ENCODE data around the gene SNX8. TPM values are rescaled to one million over a fixed set of nuclear protein-coding genes. Genes with fewer than 3 reads are reported as not detected.
"Not testable (repeated sequence)": the region's sequence is repeated elsewhere in the genome, so short reads cannot be mapped to it uniquely, and the experiment has no call there.

The SNX8 gene
- total RNA-seq, 1 experiment from 2014 or later = 31.2 TPM

DNA sequence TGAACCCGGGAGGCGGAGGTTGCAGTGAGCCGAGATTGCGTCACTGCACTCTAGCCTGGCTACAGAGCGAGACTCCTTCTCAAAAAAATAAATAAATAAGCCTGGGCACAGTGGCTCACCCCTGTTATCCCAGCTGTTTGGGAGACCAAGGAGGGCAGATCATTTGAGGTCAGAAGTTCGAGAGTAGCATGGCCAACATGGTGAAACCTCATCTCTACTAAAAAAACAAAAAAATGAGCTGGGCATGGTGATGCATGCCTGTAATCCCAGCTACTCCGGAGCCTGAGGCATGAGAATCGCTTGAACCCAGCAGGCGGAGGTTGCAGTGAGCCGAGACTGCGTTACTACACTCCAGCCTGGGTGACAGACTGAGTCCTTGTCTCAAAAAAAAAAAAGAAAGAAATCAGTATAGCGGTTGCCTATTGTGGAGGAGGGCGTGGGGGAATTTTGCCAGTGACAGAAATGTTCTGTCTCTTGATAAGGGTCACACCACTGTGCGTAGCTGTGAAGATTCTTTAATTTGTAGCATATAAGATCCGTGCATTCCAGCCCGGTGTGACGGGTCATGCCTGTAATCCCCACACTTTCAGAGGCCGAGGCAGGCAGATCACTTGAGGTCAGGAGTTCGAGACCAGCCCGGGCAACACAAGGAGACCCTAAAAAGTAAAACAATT lies 22.5 kb upstream of the SNX8 start:
- POLR2A ChIA-PET = no interaction called here
- Mint-ChIP-seq H3K4me1 (ENCODE audit: insufficient read depth, unreplicated experiment) (no peaks in the 10 kb centered on the region), H3K27me3 (ENCODE audit: insufficient read depth, unreplicated experiment) (no peaks in the 10 kb centered on the region), H3K4me3 (ENCODE audit: unreplicated experiment) (no peak overlapping the region), H3K27ac (ENCODE audit: low read depth, unreplicated experiment) (no peak overlapping the region), H3K9me3 (ENCODE audit: unreplicated experiment) (no peaks in the 10 kb centered on the region), H3K36me3 (ENCODE audit: insufficient read depth, unreplicated experiment) (peaks cover 7% of the 10 kb centered on the region)
- no peak for TF ChIP-seq CTCF (IDR thresholded peaks at IDR 0.05; ENCODE audit: unreplicated experiment)
- CTCF ChIA-PET = interaction anchor here (0.7 to 3.4 kb wide), 2 partner anchors 11 to 19 kb away, joined by 3 to 17 read pairs; no protein-coding TSS in a partner anchor
- no peak for DNase-seq (ENCODE audit: unreplicated experiment)
- intact Hi-C loops (cut with micrococcal nuclease) = no loop called here
- no TSS peak for BruUV-seq (replicated peaks)

GRCh38 chr7:2332606-2333231 lies 18.5 kb upstream of the SNX8 start:
- H3K36me3 Mint-ChIP-seq (ENCODE audit: insufficient read depth, unreplicated experiment); H3K4me1 Mint-ChIP-seq (ENCODE audit: insufficient read depth, unreplicated experiment); H3K27me3 Mint-ChIP-seq (ENCODE audit: insufficient read depth, unreplicated experiment); DNase-seq (ENCODE audit: unreplicated experiment); BruUV-seq (replicated peaks); H3K27ac Mint-ChIP-seq (ENCODE audit: low read depth, unreplicated experiment); H3K4me3 Mint-ChIP-seq (ENCODE audit: unreplicated experiment); POLR2A ChIA-PET; intact Hi-C loops (cut with micrococcal nuclease); H3K9me3 Mint-ChIP-seq (ENCODE audit: unreplicated experiment): not testable (repeated sequence)
- CTCF ChIA-PET = interaction anchor here (1.5 kb wide), 1 partner anchor 15 kb away, joined by 3 read pairs; no protein-coding TSS in a partner anchor

DNA sequence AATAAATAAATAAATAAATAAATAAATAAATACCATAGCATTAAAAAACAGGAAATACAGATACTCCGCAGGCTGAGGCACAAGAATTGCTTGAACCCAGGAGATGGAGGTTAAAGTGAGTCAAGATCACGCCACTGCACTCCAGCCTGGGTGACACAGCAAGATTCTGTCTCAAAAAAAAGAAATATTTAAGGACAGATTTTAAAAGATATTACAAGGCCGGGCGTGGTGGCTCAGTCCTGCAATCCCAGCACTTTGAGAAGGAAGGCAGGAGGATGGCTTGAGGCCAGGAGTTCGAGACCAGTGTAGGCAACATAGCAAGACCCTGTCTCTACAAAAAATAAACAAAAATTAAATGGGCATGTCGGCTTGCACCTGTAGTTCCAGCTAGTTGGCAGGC lies 17.5 kb upstream of the SNX8 start:
- H3K36me3 Mint-ChIP-seq (ENCODE audit: insufficient read depth, unreplicated experiment) = peaks cover 7% of the 10 kb centered on the region
- H3K4me3 Mint-ChIP-seq (ENCODE audit: unreplicated experiment) = no peak overlapping the region
- no peaks in the 10 kb centered on the region for H3K4me1 Mint-ChIP-seq (ENCODE audit: insufficient read depth, unreplicated experiment)
- no peak overlapping the region for H3K27ac Mint-ChIP-seq (ENCODE audit: low read depth, unreplicated experiment)
- no peaks in the 10 kb centered on the region for H3K9me3 Mint-ChIP-seq (ENCODE audit: unreplicated experiment)
- TF ChIP-seq CTCF (IDR thresholded peaks at IDR 0.05; ENCODE audit: unreplicated experiment) = no peak
- POLR2A ChIA-PET = interaction anchor here (0.6 to 1.1 kb wide), 2 partner anchors 12 to 18 kb away, joined by 3 read pairs; no protein-coding TSS in a partner anchor
- H3K27me3 Mint-ChIP-seq (ENCODE audit: insufficient read depth, unreplicated experiment) = no peaks in the 10 kb centered on the region
- BruUV-seq (replicated peaks) = no TSS peak
- intact Hi-C loops (cut with micrococcal nuclease) = no loop called here
- DNase-seq (ENCODE audit: unreplicated experiment) = no peak
- CTCF ChIA-PET = interaction anchor here (1.5 kb wide), 1 partner anchor 16 kb away, joined by 3 read pairs; no protein-coding TSS in a partner anchor

- H3K27me3 Mint-ChIP-seq (ENCODE audit: insufficient read depth, unreplicated experiment) = no peaks in the 10 kb centered on the region
- CTCF ChIA-PET = interaction anchor here (0.7 kb wide), 1 partner anchor 81 kb away, joined by 3 read pairs; no protein-coding TSS in a partner anchor
- POLR2A ChIA-PET = interaction anchor here (0.7 to 1.1 kb wide), 2 partner anchors 17 to 55 kb away, joined by 3 read pairs; no protein-coding TSS in a partner anchor
- peaks cover 6% of the 10 kb centered on the region for H3K36me3 Mint-ChIP-seq (ENCODE audit: insufficient read depth, unreplicated experiment)
- intact Hi-C loops (cut with micrococcal nuclease) = no loop called here
- no TSS peak for BruUV-seq (replicated peaks)
- H3K9me3 Mint-ChIP-seq (ENCODE audit: unreplicated experiment) = no peaks in the 10 kb centered on the region
- no peak for DNase-seq (ENCODE audit: unreplicated experiment)
- no peak for TF ChIP-seq CTCF (IDR thresholded peaks at IDR 0.05; ENCODE audit: unreplicated experiment)
- no peak overlapping the region for H3K27ac Mint-ChIP-seq (ENCODE audit: low read depth, unreplicated experiment)
- no peaks in the 10 kb centered on the region for H3K4me1 Mint-ChIP-seq (ENCODE audit: insufficient read depth, unreplicated experiment)
- no peak overlapping the region for H3K4me3 Mint-ChIP-seq (ENCODE audit: unreplicated experiment)
These were observed 16.3 kb upstream of the SNX8 start for GRCh38 chr7:2330493-2330892.

Measured in MCF 10A (cell line).